ENCODE data around the gene PTK7.

The PTK7 gene

GRCh38 chr6:43180985-43181384 is 104.9 kb downstream of the PTK7 start:
- no peak for DNase-seq (ENCODE audit: low spot score)

- DNase-seq (ENCODE audit: low spot score), result no peak
These were observed 105.5 kb downstream of the PTK7 start for GRCh38 chr6:43181621-43181941.

- peak; percentile 76 for DNase-seq (ENCODE audit: low spot score)
These were observed 106.1 kb downstream of the PTK7 start, which contains the start of gene CUL9 for GRCh38 chr6:43181942-43182860. CUL9 (plus strand) TSS chr6:43182196; CDS start chr6:43184311, 2,115 bp downstream.

- no peak for DNase-seq (ENCODE audit: low spot score)
These were observed 107.3 kb downstream of the PTK7 start for GRCh38 chr6:43183441-43183840.

GRCh38 chr6:43184268-43184985 is 108.3 kb downstream of the PTK7 start:
- DNase-seq (ENCODE audit: low spot score), result no peak

- peak; percentile 41 for DNase-seq (ENCODE audit: low spot score)
These were observed 109.4 kb downstream of the PTK7 start for GRCh38 chr6:43185391-43185985.

- no peak for DNase-seq (ENCODE audit: low spot score)
These were observed 109.9 kb downstream of the PTK7 start for GRCh38 chr6:43186019-43186418.

GRCh38 chr6:43186706-43187105 is 110.6 kb downstream of the PTK7 start:
- DNase-seq (ENCODE audit: low spot score), result no peak

GRCh38 chr6:43187821-43188220 is 111.7 kb downstream of the PTK7 start:
- no peak for DNase-seq (ENCODE audit: low spot score)

- no peak for DNase-seq (ENCODE audit: low spot score)
These were observed 112.3 kb downstream of the PTK7 start for GRCh38 chr6:43188426-43188825.

- no peak for DNase-seq (ENCODE audit: low spot score)
These were observed 113.7 kb downstream of the PTK7 start for GRCh38 chr6:43189776-43190304.

GRCh38 chr6:43192911-43193310 is 116.8 kb downstream of the PTK7 start:
- DNase-seq (ENCODE audit: low spot score), result no peak

GRCh38 chr6:43193929-43194328 is 117.8 kb downstream of the PTK7 start:
- no peak for DNase-seq (ENCODE audit: low spot score)

- no peak for DNase-seq (ENCODE audit: low spot score)
These were observed 120.2 kb downstream of the PTK7 start for GRCh38 chr6:43196337-43196736.

- DNase-seq (ENCODE audit: low spot score), result no peak
These were observed 123.8 kb downstream of the PTK7 start for GRCh38 chr6:43199912-43200311.

GRCh38 chr6:43200541-43200940 is 124.4 kb downstream of the PTK7 start:
- no peak for DNase-seq (ENCODE audit: low spot score)

- no peak for DNase-seq (ENCODE audit: low spot score)
These were observed 126.3 kb downstream of the PTK7 start for GRCh38 chr6:43202451-43202850.

GRCh38 chr6:43203029-43203717 is 127.1 kb downstream of the PTK7 start:
- DNase-seq (ENCODE audit: low spot score), result no peak

GRCh38 chr6:43203718-43204095 is 127.6 kb downstream of the PTK7 start:
- DNase-seq (ENCODE audit: low spot score), result no peak

- DNase-seq (ENCODE audit: low spot score), result no peak
These were observed 128.4 kb downstream of the PTK7 start for GRCh38 chr6:43204271-43205105.

- no peak for DNase-seq (ENCODE audit: low spot score)
These were observed 129.7 kb downstream of the PTK7 start for GRCh38 chr6:43205849-43206248.

All from CD4-positive, alpha-beta T cell treated with Interleukin-2 at 100 ng/mL for 4 hours (primary cell).